HuH-7 (cell line): ENCODE data around the gene BTNL3.
"Not testable (repeated sequence)": the region's sequence is repeated elsewhere in the genome, so short reads cannot be mapped to it uniquely, and the experiment has no call there.

Source experiments
- DNase-seq: peaks from one replicate; pipeline ENCODE4 v3.0.0; 2011; ENCODE audit warnings: low spot score

BTNL3 gene

GRCh38 chr5:180988592-180988991 lies at the start of gene BTNL3:
TSS of gene BTNL3 (plus strand) at chr5:180988846. CDS start at chr5:180989029, 183 bp downstream.
- no peak for DNase-seq

GRCh38 chr5:180950291-180950949 lies 38.2 kb upstream of the BTNL3 start:
- no peak for DNase-seq

- no peak for DNase-seq
These were observed 29.0 kb upstream of the BTNL3 start for GRCh38 chr5:180959661-180960060.

GRCh38 chr5:180960209-180960608 lies 28.4 kb upstream of the BTNL3 start:
- DNase-seq, result no peak

GRCh38 chr5:180969406-180969805 lies 19.2 kb upstream of the BTNL3 start:
- no peak for DNase-seq

GRCh38 chr5:180970336-180970735 lies 18.3 kb upstream of the BTNL3 start:
- no peak for DNase-seq

- no peak for DNase-seq
These were observed 17.8 kb upstream of the BTNL3 start for GRCh38 chr5:180970875-180971274.

GRCh38 chr5:180974612-180975315 lies 13.9 kb upstream of the BTNL3 start:
- no peak for DNase-seq

GRCh38 chr5:180975338-180975737 lies 13.3 kb upstream of the BTNL3 start:
- DNase-seq, result no peak

- no peak for DNase-seq
These were observed 12.1 kb upstream of the BTNL3 start for GRCh38 chr5:180976518-180976917.

- no peak for DNase-seq
These were observed 10.8 kb upstream of the BTNL3 start for GRCh38 chr5:180977852-180978251.

GRCh38 chr5:180982008-180982741 lies 6.5 kb upstream of the BTNL3 start:
- DNase-seq, result no peak

- DNase-seq, result no peak
These were observed 630 bp upstream of the BTNL3 start for GRCh38 chr5:180988016-180988415.

GRCh38 chr5:180990086-180990881 lies 1.6 kb downstream of the BTNL3 start:
- DNase-seq, result no peak

- DNase-seq, result no peak
These were observed 2.2 kb downstream of the BTNL3 start for GRCh38 chr5:180990882-180991242.

GRCh38 chr5:181001947-181002346 lies 13.3 kb downstream of the BTNL3 start:
- no peak for DNase-seq

- no peak for DNase-seq
These were observed 17.1 kb downstream of the BTNL3 start for GRCh38 chr5:181005791-181006190.

- DNase-seq, result no peak
These were observed 19.5 kb downstream of the BTNL3 start for GRCh38 chr5:181008136-181008535.

GRCh38 chr5:181010018-181010417 lies 21.4 kb downstream of the BTNL3 start:
- not testable (repeated sequence) for DNase-seq

GRCh38 chr5:181014654-181015053 lies 26.0 kb downstream of the BTNL3 start:
- not testable (repeated sequence) for DNase-seq

- not testable (repeated sequence) for DNase-seq
These were observed 28.8 kb downstream of the BTNL3 start for GRCh38 chr5:181017448-181017847.

- no peak for DNase-seq
These were observed 32.0 kb downstream of the BTNL3 start for GRCh38 chr5:181020688-181021087.
